Skeletal muscle satellite cell (primary cell): ENCODE results near the gene CDC42EP4.
A peak's percentile ranks its signal among the peaks of the same experiment; 100 is the strongest.
"Not testable (repeated sequence)": the region's sequence is repeated elsewhere in the genome, so short reads cannot be mapped to it uniquely, and the experiment has no call there.

Experiments
- H3K27me3 ChIP-seq: 2 replicates; pipeline ENCODE4 v1.7.0; 2013; ENCODE audit warnings: low read length; ENCODE audit not compliant: control insufficient read depth, insufficient read depth
- H3K36me3 ChIP-seq: 2 replicates; pipeline ENCODE4 v1.7.0; 2013; ENCODE audit warnings: mild to moderate bottlenecking, control low read depth, low read length; ENCODE audit not compliant: insufficient read depth
- H3K4me1 ChIP-seq: 2 replicates; pipeline ENCODE4 v1.7.0; 2013; ENCODE audit warnings: low read length; ENCODE audit not compliant: control insufficient read depth, insufficient read depth
- H3K4me2 ChIP-seq: 2 replicates; pipeline ENCODE4 v1.7.0; 2013; ENCODE audit warnings: mild to moderate bottlenecking, low read length
- H3K4me3 ChIP-seq: 2 replicates; pipeline ENCODE4 v1.7.0; 2013; ENCODE audit warnings: low read length
- H3K9ac ChIP-seq: 2 replicates; pipeline ENCODE4 v1.7.0; 2013; ENCODE audit warnings: mild to moderate bottlenecking, low read depth, low read length, moderate library complexity
- H3K9me3 ChIP-seq: replicated peaks from 2 replicates; pipeline ENCODE4 v1.7.0; 2013; ENCODE audit warnings: mild to moderate bottlenecking, control low read depth, low read length

CDC42EP4 gene

GRCh38 chr17:73316919-73317505 lies 5.2 kb upstream of the CDC42EP4 start:
- Histone ChIP-seq H3K4me3 (no peak overlapping the region), H3K4me1 (peaks cover 20% of the 10 kb centered on the region), H3K9ac (no peak overlapping the region), H3K9me3 (no peaks in the 10 kb centered on the region), H3K4me2 (peak overlapping the region; percentile 17), H3K36me3 (no peaks in the 10 kb centered on the region), H3K27me3 (peaks cover 5% of the 10 kb centered on the region)

- H3K9me3 ChIP-seq: no peaks in the 10 kb centered on the region
- no peaks in the 10 kb centered on the region for H3K36me3 ChIP-seq
- no peak overlapping the region for H3K9ac ChIP-seq
- H3K4me3 ChIP-seq: no peak overlapping the region
- no peak overlapping the region for H3K4me2 ChIP-seq
- H3K4me1 ChIP-seq: peaks cover 20% of the 10 kb centered on the region
- H3K27me3 ChIP-seq: peaks cover 5% of the 10 kb centered on the region
Measured at GRCh38 chr17:73315471-73315870, 3.7 kb upstream of the CDC42EP4 start.

- no peak overlapping the region for H3K4me3 ChIP-seq
- H3K4me1 ChIP-seq: peaks cover 28% of the 10 kb centered on the region
- H3K4me2 ChIP-seq: no peak overlapping the region
- H3K9me3 ChIP-seq: no peaks in the 10 kb centered on the region
- no peaks in the 10 kb centered on the region for H3K27me3 ChIP-seq
- H3K9ac ChIP-seq: no peak overlapping the region
- no peaks in the 10 kb centered on the region for H3K36me3 ChIP-seq
Measured at GRCh38 chr17:73313526-73314127, 1.8 kb upstream of the CDC42EP4 start.

- H3K36me3 ChIP-seq: not testable (repeated sequence)
Measured at GRCh38 chr17:73312887-73313286, 1.1 kb upstream of the CDC42EP4 start.

GRCh38 chr17:73311428-73311780 lies 397 bp downstream of the CDC42EP4 start:
- no peaks in the 10 kb centered on the region for H3K36me3 ChIP-seq
- peak overlapping the region; percentile 97 for H3K4me2 ChIP-seq
- H3K27me3 ChIP-seq: no peaks in the 10 kb centered on the region
- H3K9me3 ChIP-seq: no peaks in the 10 kb centered on the region
- peak overlapping the region; percentile 97 for H3K4me3 ChIP-seq
- peaks cover 31% of the 10 kb centered on the region for H3K4me1 ChIP-seq
- H3K9ac ChIP-seq: peak overlapping the region; percentile 92

More at GRCh38 chr17:73312887-73313286, 1.1 kb upstream of the CDC42EP4 start:
- H3K9me3 ChIP-seq, H3K27me3 ChIP-seq, H3K4me3 ChIP-seq, H3K9ac ChIP-seq: not testable (repeated sequence)
- peak overlapping the region; percentile 97 for H3K4me2 ChIP-seq
- peaks cover 33% of the 10 kb centered on the region for H3K4me1 ChIP-seq

GRCh38 chr17:73309727-73310596 lies 1.8 kb downstream of the CDC42EP4 start:
- no peaks in the 10 kb centered on the region for H3K9me3 ChIP-seq
- peak overlapping the region; percentile 92 for H3K9ac ChIP-seq
- H3K4me3 ChIP-seq: peak overlapping the region; percentile 97
- H3K27me3 ChIP-seq: no peaks in the 10 kb centered on the region
- peaks cover 46% of the 10 kb centered on the region for H3K4me1 ChIP-seq
- H3K4me2 ChIP-seq: peak overlapping the region; percentile 97
- peaks cover 4% of the 10 kb centered on the region for H3K36me3 ChIP-seq

- peak overlapping the region; percentile 92 for H3K9ac ChIP-seq
- H3K4me1 ChIP-seq: peaks cover 56% of the 10 kb centered on the region
- not testable (repeated sequence) for H3K4me3 ChIP-seq, H3K9me3 ChIP-seq, H3K27me3 ChIP-seq, H3K36me3 ChIP-seq
- peak overlapping the region; percentile 97 for H3K4me2 ChIP-seq
Measured at GRCh38 chr17:73308959-73309358, 2.8 kb downstream of the CDC42EP4 start.

- peaks cover 63% of the 10 kb centered on the region for H3K4me1 ChIP-seq
- no peaks in the 10 kb centered on the region for H3K9me3 ChIP-seq
- peak overlapping the region; percentile 50 for H3K4me3 ChIP-seq
- H3K4me2 ChIP-seq: peak overlapping the region; percentile 97
- H3K36me3 ChIP-seq: peaks cover 4% of the 10 kb centered on the region
- peak overlapping the region; percentile 57 for H3K9ac ChIP-seq
- no peaks in the 10 kb centered on the region for H3K27me3 ChIP-seq
Measured at GRCh38 chr17:73308017-73308823, 3.6 kb downstream of the CDC42EP4 start.

- H3K36me3 ChIP-seq: peaks cover 4% of the 10 kb centered on the region
- H3K4me3 ChIP-seq: no peak overlapping the region
- H3K4me2 ChIP-seq: peak overlapping the region; percentile 42
- H3K9me3 ChIP-seq: no peaks in the 10 kb centered on the region
- H3K27me3 ChIP-seq: no peaks in the 10 kb centered on the region
- H3K4me1 ChIP-seq: peaks cover 62% of the 10 kb centered on the region
- H3K9ac ChIP-seq: no peak overlapping the region
Measured at GRCh38 chr17:73307130-73307529, 4.7 kb downstream of the CDC42EP4 start.

GRCh38 chr17:73305845-73306836 lies 5.7 kb downstream of the CDC42EP4 start:
- peak overlapping the region; percentile 68 for H3K4me3 ChIP-seq
- no peaks in the 10 kb centered on the region for H3K9me3 ChIP-seq
- no peaks in the 10 kb centered on the region for H3K27me3 ChIP-seq
- peaks cover 4% of the 10 kb centered on the region for H3K36me3 ChIP-seq
- peak overlapping the region; percentile 90 for H3K4me2 ChIP-seq
- peak overlapping the region; percentile 88 for H3K9ac ChIP-seq
- H3K4me1 ChIP-seq: peaks cover 65% of the 10 kb centered on the region
